Activated CD8-positive, alpha-beta memory T cell treated with anti-CD3 and anti-CD28 coated beads, Interleukin-2, amount 50 U/mL, for 24 hours (primary cell): Measurements from ENCODE around the gene INPP5A.

Experiments
- DNase-seq: peaks from one replicate; pipeline ENCODE4 v3.0.0-alpha.2; 2020; ENCODE audit errors: extremely low read depth

Gene INPP5A

DNA sequence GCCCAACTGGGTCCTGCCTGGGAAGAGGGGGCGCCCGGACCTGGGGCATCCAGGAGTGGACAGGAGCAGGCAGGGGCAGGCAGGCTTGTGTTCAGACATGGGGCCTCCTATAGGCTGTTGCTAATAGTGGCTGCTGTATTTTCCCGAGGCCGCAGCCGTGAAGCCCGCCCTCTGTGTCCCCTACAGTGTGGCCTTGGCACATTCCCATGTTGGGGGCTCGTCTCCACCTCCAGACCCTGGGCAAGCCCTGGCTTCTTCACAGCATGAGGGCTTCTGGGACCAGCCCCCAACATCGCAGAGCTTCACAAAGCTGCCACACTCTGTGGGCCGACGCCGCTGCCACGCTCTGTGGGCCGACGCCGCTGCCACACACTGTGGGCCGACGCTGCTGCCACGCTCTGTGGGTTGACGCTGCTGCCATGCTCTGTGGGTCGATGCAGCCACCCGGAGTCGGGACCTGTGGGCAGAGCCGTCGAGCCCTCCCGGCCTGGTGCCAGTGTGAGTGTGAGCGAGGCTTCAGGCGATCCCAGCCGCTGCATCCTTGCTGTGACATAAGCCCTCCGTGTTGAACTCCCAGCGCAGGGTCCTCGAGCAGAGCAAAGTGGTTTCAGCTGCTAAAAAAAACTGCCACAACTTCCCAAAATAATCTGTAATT, 109.0 kb downstream of the INPP5A start:
- no peak for DNase-seq

DNA sequence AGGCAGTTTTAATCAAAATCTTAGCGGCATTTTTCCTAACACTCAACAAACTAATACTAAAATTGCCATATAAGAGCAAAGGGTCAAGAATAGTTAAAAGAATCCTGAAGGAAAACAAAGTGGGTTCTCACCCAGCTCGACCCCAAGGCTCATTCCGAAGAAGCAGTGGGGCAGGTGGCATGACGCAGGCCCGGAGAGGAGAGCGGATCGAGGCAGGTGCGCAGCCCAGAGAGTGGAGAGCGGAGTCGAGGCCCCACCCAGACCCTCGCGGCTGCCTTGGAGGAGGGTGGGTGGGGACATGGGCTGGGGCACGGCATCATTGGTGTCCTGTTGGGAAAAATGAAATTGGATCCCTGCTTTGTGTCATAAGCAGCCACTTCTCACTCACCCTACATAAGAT, 109.8 kb downstream of the INPP5A start:
- DNase-seq = no peak

DNA sequence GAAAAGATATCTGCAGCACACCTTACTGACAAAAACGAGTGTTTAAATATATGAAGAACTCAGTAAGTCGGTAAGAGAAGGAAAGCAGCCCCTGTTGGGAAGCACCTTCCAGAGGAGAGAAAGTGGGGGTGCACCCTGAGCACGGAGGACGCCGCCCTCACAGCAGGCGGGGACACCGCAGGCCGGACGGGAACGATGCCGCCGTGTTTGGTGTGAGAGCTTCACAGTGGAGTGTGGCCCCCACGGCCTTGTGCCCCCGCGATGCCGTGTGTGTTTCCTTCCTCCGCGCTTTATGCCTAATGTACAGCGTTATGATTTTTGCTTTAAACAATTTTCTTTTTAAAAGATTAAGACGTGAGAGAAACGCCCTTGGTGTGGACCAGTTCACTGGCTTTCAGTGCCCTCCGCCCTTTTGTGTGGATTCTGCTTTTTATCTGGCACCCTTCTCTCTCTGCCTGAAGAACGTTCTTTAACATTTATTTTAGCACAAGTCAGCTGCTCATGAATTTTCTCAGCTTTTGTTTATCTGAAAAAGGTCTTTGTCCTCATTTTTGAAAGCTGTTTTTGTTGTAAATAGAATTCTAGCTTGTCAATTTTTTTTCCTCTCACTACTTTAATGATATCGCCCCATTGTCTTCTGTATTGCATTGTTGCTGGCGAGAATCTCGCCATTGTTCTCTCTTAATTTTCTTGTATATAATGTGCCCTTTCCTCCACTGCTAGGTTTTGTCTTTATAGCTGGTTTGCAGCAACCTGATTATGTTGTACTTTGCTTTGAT, 110.7 kb downstream of the INPP5A start:
- no peak for DNase-seq

GRCh38 chr10:132648851-132649528, 111.4 kb downstream of the INPP5A start:
- no peak for DNase-seq

- no peak for DNase-seq
These were observed 112.2 kb downstream of the INPP5A start for GRCh38 chr10:132649651-132650360.

- DNase-seq = no peak
These were observed 113.1 kb downstream of the INPP5A start for GRCh38 chr10:132650611-132651250.

- no peak for DNase-seq
These were observed 114.0 kb downstream of the INPP5A start for GRCh38 chr10:132651511-132652029.

GRCh38 chr10:132652446-132652845, 114.9 kb downstream of the INPP5A start:
- DNase-seq = no peak

- no peak for DNase-seq
These were observed 115.5 kb downstream of the INPP5A start for GRCh38 chr10:132652936-132653590.

DNA sequence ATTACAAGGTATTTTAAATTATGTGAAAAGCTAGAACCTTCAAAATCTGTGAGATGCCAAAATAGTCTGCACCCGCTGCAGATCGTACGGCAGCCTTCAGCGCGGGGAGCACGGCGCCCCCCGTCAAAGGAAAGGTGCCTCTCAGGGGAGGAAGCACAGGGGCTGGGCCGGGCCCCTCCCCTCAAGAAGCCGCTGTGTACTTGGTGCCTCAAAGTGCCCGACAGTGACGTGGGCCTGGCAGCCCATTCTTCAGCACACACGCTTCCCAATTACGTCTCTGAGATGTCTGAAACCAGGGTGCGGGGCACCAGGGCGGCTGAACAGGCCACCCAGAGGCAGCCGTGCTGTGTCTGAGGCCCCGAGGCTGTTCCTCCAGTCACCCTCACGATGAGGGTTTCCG, 116.1 kb downstream of the INPP5A start:
- no peak for DNase-seq

DNA sequence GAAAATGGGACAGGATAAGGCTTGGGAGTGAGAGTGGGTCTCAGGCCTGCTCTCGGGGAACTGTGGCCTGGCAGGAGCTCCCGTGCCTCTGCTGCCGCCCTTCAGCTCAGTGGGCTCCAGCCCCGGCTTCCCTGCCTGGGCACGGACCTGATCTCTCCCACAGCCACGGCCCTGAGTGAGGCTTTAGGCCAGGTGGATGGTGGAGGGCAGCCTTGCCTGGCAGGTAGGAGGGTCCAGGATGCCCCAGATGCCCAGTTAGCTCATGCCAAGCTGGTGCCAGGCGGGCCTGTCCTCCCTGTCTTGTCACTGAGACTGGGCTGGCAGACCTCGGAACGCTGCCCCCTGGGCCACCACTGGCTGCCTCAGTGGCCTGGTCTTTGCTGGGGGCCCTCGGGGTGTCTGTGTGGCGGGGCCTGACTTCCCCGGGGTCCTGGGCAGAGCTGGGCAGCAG, 116.6 kb downstream of the INPP5A start:
- no peak for DNase-seq

DNA sequence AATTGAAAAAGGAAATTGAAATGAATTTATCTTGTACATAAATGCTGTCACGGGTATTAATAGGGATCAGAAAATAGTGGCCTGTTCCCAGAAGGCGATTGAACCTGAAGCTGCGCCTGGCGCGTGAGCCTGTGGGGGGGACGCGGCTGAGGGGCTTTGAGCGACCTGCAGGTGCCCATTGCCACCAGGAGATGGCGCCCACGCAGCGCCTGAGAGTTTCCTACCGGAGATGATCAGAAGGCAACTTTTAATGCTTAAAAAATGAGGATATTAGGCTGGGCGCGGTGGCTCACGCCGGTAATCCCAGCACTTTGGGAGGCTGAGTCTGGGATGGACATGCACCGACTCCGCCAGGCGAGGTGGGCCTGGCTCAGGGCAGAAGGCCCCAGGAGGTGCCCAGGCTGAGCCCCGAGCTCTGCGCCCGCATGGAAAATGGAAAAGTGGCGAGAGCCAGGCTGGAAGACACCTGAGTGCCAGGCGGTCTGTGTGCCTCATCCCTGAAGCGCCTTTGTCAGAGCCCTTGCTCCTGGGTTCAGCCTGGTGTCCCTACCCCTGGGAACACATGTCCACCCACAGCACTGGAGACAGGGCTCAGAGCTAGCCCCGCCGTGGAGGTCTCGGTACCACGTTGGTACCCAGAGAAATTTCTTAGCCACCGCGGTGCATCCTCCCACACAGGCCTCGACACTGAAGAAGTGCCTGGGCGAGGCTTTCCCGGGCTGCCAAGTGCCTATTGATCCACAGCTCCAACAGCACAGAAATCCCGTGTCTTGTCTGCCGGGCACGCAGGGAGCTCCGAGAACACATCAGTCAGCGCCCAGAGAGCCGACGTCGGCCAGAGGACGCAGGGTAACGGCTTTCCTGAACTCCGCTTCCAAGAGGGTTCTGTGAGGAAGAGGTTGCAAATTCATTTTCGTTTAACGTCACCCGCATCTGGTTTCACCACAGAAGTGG, 117.4 kb downstream of the INPP5A start:
- DNase-seq = peak; percentile 9

DNA sequence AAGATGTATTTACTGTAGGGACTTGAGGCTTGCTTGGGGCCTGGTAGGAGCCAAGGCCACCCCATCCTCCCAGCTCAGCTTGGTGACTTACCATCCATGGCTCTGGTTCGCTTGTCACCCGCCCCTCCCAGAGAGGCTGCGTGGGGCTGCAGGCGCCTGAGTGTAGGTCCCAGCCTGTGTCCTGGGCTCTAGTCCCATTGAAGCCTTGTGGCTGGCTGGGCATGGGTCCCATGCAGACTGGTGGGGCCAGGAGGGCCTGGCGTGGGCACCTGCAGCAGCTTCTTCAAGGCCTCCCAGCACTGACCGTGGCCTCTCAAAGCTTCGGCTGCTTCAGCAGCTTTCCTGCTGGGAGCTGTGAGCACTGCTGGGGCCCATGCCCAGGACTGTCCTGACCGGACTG, 118.1 kb downstream of the INPP5A start:
- DNase-seq = no peak

- DNase-seq = no peak
These were observed 118.9 kb downstream of the INPP5A start for GRCh38 chr10:132656283-132657126.

DNA sequence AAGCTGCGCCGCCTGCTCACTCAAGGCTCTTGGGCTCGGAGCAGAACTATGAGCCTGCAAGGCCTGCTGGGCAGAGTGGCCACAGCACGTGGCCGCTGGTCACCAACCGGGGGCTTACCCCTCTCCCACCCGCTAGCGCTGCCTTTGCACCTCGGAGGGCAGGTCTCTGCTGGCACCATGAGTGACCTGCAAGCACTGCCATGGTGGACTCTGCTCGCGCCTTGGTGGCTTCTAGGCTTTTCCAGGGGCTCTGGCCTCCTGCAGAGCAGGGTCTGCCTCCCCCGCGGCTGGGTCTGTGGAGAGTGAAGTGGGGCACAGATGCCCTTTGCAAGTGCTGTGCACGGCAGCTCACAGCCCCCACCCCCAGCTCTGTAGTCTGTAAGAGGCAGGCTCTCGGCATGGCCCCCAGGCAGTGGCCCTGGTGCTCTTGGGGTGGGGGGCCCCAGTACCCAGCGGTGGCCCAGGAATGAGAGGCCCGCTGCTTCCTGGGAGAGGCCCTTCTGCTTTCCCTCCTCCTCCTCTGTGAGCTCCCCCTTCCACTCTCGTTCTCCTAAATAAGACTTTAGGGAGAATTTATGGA, 119.6 kb downstream of the INPP5A start:
- DNase-seq = no peak

- no peak for DNase-seq
These were observed 120.2 kb downstream of the INPP5A start for GRCh38 chr10:132657748-132658147.

DNA sequence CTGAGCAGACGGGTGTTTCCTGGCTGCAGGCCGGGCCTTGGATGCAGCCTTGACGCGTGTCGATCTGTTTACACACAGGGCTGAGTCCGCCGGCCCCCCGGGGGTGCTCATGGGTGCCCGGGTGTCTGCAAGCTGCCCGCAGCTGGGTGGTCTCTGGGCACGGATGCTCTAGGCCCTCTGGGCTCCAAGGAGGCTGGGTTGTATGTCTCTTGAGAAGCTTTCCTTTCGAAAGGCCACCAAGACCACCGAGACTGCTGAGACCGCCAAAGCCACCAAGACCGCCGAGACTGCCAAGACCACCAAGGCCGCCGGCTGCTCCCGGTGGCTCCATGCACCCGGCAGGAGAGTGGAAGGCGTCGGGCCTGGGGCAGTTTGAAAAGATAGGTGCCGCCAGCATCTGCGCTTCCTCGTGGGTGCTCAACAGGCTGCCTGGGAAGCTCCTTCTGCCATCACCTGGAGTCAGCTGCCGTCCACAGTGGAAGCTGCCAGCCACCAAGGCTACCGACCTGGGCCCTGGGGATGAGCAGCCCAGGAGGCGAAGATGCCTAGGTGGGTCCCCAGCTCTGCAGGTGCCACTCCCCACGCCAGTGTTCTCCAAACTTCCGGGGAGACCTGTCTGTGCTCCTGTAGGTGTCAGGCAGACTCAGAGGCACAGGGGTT, 121.1 kb downstream of the INPP5A start:
- no peak for DNase-seq
